PFSK-1 (cell line): Measurements from ENCODE around the gene PRM3.

ENCODE experiments used
- POLR2AphosphoS5 ChIP-seq: IDR thresholded peaks from 2 replicates; pipeline ENCODE4 v1.6.1; 2012; ENCODE audit warnings: low read depth, mild to moderate bottlenecking, control low read depth, low read length, moderate library complexity
- SIN3A ChIP-seq: IDR thresholded peaks from 2 replicates; pipeline ENCODE4 v1.6.1; 2012; ENCODE audit warnings: mild to moderate bottlenecking, low read length, moderate library complexity, borderline replicate concordance; ENCODE audit not compliant: insufficient read depth
- TAF1 ChIP-seq: IDR thresholded peaks from 2 replicates; pipeline ENCODE4 v1.6.1; 2012; ENCODE audit warnings: low read length, control low read depth, borderline replicate concordance; ENCODE audit not compliant: insufficient read depth
- TF ChIP-seq, protein P1 (sequence below), 2 experiments: IDR thresholded peaks; 2 replicates each; pipeline versions ENCODE4 v1.6.1 to v1.8.0; 2011 to 2012; ENCODE audit warnings: low read depth in 2 of 2, low read length in 2 of 2, control low read depth in 1 of 2, inconsistent platforms in 1 of 2, mild to moderate bottlenecking in 1 of 2, moderate library complexity in 1 of 2; ENCODE audit not compliant: insufficient read depth in 1 of 2

DNA sequence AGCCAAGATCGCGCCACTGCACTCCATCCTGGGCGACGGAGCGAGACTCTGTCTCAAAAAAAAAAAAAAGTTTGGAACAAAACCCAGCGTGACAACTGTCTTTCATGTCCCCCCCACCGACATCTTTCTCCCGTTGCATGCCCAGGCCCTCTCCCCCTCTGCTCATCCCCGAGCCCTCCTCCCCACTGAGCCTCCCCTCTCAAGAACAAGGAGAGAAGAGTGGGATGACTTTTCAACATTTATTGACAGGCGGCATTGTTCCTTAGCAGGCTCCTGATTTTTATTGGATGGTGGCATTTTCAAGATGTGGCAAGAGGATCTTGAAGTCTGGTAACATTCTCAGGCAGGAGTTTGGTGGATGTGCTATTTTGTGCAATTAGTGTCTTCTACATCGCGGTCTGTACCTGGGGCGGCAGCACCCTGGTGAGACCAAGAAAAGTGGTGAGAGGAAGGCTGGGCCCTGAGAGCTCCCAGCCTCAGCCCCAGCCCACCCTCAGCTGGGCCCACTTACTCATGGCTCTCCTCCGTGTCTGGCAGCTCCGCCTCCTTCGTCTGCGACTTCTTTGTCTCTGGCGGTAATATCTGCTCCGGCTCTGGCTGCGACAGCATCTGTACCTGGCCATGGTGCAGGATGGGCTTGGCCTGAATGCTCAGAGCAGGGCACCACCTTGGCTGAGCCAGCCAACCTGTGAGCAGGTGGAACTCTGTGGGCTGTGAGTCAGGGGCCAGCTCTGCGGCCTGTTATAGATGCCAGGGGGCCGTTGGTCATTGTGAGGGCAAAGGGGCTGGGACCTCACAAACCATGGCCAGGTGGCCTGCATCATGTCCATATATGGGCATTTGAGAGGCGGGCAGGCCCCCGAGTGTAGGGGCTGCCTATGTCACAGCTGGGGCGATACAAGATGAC is 7.4 kb upstream of the PRM3 start, which contains the start of gene PRM1:
- no peak for TF ChIP-seq POLR2AphosphoS5
- no peak for TF ChIP-seq TAF1
- TF ChIP-seq SIN3A: no peak
- TF ChIP-seq, protein P1, sequence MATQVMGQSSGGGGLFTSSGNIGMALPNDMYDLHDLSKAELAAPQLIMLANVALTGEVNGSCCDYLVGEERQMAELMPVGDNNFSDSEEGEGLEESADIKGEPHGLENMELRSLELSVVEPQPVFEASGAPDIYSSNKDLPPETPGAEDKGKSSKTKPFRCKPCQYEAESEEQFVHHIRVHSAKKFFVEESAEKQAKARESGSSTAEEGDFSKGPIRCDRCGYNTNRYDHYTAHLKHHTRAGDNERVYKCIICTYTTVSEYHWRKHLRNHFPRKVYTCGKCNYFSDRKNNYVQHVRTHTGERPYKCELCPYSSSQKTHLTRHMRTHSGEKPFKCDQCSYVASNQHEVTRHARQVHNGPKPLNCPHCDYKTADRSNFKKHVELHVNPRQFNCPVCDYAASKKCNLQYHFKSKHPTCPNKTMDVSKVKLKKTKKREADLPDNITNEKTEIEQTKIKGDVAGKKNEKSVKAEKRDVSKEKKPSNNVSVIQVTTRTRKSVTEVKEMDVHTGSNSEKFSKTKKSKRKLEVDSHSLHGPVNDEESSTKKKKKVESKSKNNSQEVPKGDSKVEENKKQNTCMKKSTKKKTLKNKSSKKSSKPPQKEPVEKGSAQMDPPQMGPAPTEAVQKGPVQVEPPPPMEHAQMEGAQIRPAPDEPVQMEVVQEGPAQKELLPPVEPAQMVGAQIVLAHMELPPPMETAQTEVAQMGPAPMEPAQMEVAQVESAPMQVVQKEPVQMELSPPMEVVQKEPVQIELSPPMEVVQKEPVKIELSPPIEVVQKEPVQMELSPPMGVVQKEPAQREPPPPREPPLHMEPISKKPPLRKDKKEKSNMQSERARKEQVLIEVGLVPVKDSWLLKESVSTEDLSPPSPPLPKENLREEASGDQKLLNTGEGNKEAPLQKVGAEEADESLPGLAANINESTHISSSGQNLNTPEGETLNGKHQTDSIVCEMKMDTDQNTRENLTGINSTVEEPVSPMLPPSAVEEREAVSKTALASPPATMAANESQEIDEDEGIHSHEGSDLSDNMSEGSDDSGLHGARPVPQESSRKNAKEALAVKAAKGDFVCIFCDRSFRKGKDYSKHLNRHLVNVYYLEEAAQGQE (IDR thresholded peaks at IDR 0.05; ENCODE audit: insufficient read depth in 1 of 2, low read depth in 2 of 2, low read length in 2 of 2): no peak
